Lower leg skin (tissue), 4 donors: Measurements from ENCODE around the gene MAMLD1. TPM values are rescaled to one million over a fixed set of nuclear protein-coding genes. Genes with fewer than 3 reads are reported as not detected.

ENCODE experiments used
- DNase-seq, 2 donors: peaks; one replicate each; pipeline ENCODE4 v3.0.0-alpha.2; 2019; ENCODE audit warnings: low spot score in 2 of 2
- H3K4me3 ChIP-seq: fragments of 200-600 bp; sonication (generic); 2 replicates; pipeline ENCODE4 v1.5.1; 2017; ENCODE audit warnings: mild to moderate bottlenecking, low read depth; ENCODE audit not compliant: poor library complexity, severe bottlenecking
- POLR2A ChIP-seq, 2 donors: fragments of 450-650 bp; IDR thresholded peaks; one replicate each; pipeline ENCODE4 v1.6.1; 2016 to 2017; ENCODE audit warnings: antibody characterized with exemption in 2 of 2, mild to moderate bottlenecking in 1 of 2, moderate library complexity in 1 of 2
- WGBS, 2 donors: methylation state at CpG; one replicate each; pipeline ENCODE4 v1.1.5; 2018; 5-methylcytosine and 5-hydroxymethylcytosine counted together
- intact Hi-C: fragments of 100-400 bp; cut with DNase I; formaldehyde crosslinking; loops from one replicate; pipeline ENCODE4 v1.15.0; 2023; ENCODE audit warnings: low total_unique reads
- total RNA-seq, 4 donors: library from RNA; depleted of rRNA; stranded (reverse); fragments of >200 nt; gene quantifications; one replicate each; pipeline ENCODE4 v1.1.0, GENCODE V29; 2016
- TF ChIP-seq, protein P1 (sequence below), 3 donors: fragments of 450-650 bp; IDR thresholded peaks; one replicate each; pipeline ENCODE4 v1.5.1; 2016; ENCODE audit warnings: antibody characterized with exemption in 3 of 3, mild to moderate bottlenecking in 3 of 3, moderate library complexity in 2 of 3

The MAMLD1 gene
- total RNA-seq, 4 donors from 2014 or later = 1.9 to 3.2 (median 2.6) TPM

DNA sequence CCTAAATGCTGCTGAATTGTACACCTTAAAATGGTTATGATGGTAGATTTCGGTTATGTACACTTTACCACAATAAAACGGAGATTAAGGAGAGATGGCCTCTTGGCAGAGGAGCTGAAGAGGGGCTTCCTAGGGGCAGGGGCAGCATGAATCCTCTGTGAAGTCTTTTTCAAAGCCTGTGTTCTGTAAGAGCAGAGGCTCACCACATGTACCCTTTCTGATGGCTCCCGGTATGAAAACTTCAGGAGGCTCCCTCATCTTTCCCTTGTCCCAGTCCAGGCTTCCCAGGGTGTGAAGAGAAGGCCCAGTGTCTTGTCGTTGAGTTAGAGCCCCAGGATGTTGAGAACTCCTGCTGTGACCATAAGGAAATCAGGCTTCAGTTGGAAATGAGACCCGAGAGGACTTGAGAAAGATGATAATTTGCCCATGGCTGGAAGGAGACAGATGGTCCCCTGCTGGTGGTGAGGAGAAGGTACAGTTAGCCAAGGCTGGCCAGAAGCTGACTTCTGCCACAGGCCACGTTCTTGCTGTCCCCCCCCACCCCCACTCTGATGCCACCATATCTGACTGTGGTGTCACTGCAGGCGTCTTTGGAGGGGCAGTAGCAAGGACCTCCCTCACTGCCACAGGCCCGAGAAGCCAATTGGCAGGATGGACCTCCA is 173.5 kb downstream of the MAMLD1 start:
- WGBS, 2 donors = 63 to 82% methylated on average over 6 to 8 of the region's 8 CpGs
- TF ChIP-seq POLR2A (IDR thresholded peaks at IDR 0.05) = no peak
- TF ChIP-seq, protein P1, sequence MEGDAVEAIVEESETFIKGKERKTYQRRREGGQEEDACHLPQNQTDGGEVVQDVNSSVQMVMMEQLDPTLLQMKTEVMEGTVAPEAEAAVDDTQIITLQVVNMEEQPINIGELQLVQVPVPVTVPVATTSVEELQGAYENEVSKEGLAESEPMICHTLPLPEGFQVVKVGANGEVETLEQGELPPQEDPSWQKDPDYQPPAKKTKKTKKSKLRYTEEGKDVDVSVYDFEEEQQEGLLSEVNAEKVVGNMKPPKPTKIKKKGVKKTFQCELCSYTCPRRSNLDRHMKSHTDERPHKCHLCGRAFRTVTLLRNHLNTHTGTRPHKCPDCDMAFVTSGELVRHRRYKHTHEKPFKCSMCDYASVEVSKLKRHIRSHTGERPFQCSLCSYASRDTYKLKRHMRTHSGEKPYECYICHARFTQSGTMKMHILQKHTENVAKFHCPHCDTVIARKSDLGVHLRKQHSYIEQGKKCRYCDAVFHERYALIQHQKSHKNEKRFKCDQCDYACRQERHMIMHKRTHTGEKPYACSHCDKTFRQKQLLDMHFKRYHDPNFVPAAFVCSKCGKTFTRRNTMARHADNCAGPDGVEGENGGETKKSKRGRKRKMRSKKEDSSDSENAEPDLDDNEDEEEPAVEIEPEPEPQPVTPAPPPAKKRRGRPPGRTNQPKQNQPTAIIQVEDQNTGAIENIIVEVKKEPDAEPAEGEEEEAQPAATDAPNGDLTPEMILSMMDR (IDR thresholded peaks at IDR 0.05) = no peak
- H3K4me3 ChIP-seq = no peak overlapping the region
- intact Hi-C loops = no loop called here
- no peak for DNase-seq

DNA sequence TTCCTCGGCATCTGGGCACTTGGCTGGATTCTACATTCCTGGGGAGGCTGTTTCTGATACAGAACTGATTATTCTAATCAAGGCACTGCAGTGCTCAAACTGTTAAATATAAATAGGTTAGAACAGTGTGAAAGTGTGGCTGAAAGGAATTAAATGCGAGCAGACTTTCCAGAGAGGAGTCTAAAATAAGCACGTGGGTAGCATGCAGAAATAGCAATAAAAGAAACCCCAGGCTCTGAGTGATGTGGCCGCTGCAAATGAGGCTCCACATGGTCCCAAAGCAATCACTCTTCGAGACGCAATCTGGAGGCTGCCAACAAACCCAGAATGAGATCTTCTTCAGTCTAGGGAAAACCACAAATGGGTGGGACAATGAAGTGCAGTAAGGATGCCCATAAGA is 174.7 kb downstream of the MAMLD1 start:
- TF ChIP-seq, protein P1 (IDR thresholded peaks at IDR 0.05) = no peak
- TF ChIP-seq POLR2A (IDR thresholded peaks at IDR 0.05) = no peak
- 54 to 65% methylated on average over 6 of the region's 6 CpGs for WGBS, 2 donors
- intact Hi-C loops = no loop called here
- DNase-seq = no peak
- H3K4me3 ChIP-seq = no peak overlapping the region

DNA sequence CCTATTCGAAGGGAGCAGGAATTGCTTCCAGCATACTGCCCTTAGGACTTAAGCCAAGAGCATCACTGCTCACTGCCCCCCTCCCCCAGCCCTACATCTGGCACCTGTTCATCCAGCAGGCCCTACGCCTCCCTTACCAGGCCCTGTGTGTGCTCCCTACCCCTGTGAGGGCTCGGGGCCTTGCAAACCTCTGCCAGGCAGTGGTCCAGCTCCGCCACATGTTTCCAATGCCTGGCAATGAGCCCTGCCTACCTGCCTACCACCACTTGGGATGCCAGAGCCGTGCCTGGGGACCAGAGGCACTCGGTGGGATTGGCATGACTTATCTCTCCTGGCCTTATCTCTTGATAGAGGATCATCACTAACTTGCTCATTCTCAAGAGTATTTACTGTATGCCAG is 177.8 kb downstream of the MAMLD1 start:
- 72 to 78% methylated on average over 3 to 6 of the region's 6 CpGs for WGBS, 2 donors
- DNase-seq = peak in 1 of 2 donors; percentile 65

DNA sequence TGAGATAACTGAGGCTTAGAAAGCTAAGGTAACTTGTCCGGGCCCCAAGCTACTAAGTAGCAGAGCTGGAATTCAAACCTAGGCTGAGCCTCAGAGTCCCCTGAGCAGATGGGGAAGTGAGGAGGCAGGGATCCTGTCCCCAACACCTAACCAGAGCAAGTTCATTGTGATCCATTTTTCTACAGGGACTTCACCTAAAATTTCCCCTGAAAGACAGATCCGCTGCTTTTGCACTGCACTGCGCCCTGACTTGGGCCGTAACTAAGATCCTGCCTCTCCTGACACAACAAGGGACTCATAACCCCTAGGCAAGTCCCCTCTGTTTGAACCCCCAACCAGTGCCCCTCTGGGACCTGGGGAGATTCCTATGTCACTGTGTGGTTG is 179.7 kb downstream of the MAMLD1 start:
- TF ChIP-seq, protein P1 (IDR thresholded peaks at IDR 0.05) = no peak
- no peak for TF ChIP-seq POLR2A (IDR thresholded peaks at IDR 0.05)
- DNase-seq = peak in 1 of 2 donors; percentile 40
- no peak overlapping the region for H3K4me3 ChIP-seq
- WGBS, 2 donors = 92 to 95% methylated on average over 4 of the region's 4 CpGs
- intact Hi-C loops = no loop called here

More for the DNA sequence above, 177.8 kb downstream of the MAMLD1 start:
- intact Hi-C loops = no loop called here
- TF ChIP-seq, protein P1 (IDR thresholded peaks at IDR 0.05) = no peak
- no peak for TF ChIP-seq POLR2A (IDR thresholded peaks at IDR 0.05)
- H3K4me3 ChIP-seq = no peak overlapping the region

DNA sequence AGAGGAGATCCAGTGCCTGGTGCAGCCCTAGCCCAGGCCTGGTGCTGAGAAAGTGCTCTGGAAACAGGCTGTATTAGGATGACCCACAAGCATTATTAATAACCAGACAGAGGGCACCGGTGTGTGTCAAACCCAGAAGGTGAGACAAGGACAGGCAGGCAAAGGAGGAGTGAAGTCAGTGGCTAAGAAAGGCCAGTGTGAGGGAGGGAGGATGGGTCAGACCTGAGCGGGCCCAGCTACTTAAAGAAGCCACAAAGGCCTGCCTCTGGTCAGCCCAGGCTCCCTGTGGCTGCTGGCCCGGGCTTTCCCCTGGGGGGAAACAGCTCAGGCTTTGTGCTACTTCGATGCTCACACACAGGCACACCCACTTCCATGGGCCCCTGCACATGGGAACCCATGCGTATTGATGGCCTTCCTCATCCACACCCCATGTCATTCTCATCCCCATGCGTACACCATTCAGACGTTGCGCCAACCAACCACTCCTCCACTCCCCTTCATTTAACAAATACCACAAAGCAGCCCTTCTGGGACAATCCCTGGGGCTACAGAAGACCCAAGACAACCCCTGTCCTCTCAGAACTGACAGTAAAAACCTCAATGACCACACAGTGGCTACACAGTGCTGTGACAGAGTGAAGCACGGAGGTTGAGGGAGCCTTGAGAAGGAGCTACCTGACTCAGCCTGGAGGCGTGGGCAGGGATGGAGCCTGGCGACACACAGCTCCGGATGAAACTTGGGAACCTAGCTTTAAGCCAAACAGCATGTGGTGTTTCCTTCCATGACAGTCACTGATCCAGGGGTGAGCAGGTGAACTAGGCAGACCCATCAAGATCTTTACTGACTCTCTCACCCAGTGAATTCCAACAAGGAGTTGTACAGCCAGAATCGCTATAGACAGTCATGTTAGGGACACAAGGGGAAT is 180.4 kb downstream of the MAMLD1 start:
- WGBS, 2 donors = 79 to 92% methylated on average over 11 to 13 of the region's 13 CpGs

More for the DNA sequence above, 180.4 kb downstream of the MAMLD1 start:
- peak in 1 of 2 donors; percentile 57 for DNase-seq
- intact Hi-C loops = no loop called here
- no peak overlapping the region for H3K4me3 ChIP-seq
- TF ChIP-seq, protein P1 (IDR thresholded peaks at IDR 0.05) = no peak
